LHCN-M2 (cell line): Measurements from ENCODE around the gene AMOTL1. TPM values are rescaled to one million over a fixed set of nuclear protein-coding genes. Genes with fewer than 3 reads are reported as not detected.
"Not testable (repeated sequence)": the region's sequence is repeated elsewhere in the genome, so short reads cannot be mapped to it uniquely, and the experiment has no call there.

ENCODE experiments used
- DNase-seq: peaks from one replicate; pipeline ENCODE4 v3.0.0-alpha.2; 2012; ENCODE audit warnings: low read depth
- total RNA-seq: library from RNA; depleted of rRNA; stranded (reverse); fragments of >200 nt; gene quantifications from 2 replicates; pipeline ENCODE4 v1.2.3, GENCODE V29; 2014

The AMOTL1 gene
- total RNA-seq, 1 experiment from 2014 or later, result 39.8 TPM

- DNase-seq, result no peak
Measured at GRCh38 chr11:94879006-94879405, 110.8 kb downstream of the AMOTL1 start.

DNA sequence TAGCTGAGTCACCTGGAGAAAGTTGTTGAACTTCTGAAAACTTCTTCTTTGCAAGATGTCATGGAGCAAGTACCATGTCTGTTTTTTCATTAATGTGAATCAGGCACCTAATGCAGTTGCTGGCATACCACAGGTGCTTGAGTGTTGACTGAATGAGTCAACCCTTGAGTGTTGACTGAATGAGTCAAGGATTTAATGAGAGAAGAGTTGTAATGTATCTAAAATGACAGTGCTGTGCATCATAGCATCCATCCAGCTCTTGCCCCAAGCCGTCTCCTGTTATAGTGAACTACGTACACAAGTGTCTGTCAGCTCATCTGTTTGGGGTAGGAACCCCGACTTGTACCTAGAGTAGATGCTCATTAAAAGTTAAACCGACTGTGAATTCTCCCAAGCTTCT is 112.1 kb downstream of the AMOTL1 start:
- peak; percentile 58 for DNase-seq

GRCh38 chr11:94882931-94883330 is 114.8 kb downstream of the AMOTL1 start:
- DNase-seq, result no peak

DNA sequence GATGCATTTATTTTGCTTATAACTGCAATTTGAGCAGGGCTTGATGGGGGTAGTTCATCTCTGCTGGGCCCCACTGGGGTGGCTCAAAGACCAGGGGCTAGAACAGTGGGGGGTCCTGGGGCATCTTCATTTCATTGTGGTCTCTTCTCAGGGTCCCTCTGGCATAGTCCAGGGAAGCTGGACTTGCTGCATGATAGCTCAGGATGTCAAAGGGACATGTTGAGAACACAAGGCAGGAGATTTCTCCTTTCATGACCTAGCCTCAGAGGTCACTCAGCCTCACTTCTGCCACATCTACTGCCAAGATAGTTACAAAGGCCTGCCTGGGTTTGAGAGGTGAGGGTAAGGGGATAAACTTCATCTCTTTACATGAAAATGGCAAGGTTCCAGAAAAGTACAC is 115.7 kb downstream of the AMOTL1 start:
- DNase-seq, result no peak

DNA sequence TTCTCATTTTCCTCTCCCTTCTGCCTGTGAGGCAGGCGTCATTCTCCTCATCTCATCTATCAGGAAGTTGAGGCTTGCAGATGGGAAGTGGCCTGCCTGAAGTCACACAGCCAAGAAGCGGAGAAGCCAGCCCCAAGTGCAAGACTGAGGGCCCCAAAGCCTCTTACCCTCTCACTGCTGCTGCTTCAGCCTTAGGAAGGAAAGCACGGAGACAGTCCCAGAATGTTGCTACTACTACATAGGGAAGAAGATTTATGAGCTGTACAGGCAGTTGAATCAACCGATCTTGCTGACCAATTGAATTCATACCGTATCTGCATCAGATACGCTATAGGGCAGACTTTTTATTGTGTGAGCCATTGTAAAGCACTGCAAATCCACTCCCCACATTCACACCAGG is 116.2 kb downstream of the AMOTL1 start:
- DNase-seq, result no peak

DNA sequence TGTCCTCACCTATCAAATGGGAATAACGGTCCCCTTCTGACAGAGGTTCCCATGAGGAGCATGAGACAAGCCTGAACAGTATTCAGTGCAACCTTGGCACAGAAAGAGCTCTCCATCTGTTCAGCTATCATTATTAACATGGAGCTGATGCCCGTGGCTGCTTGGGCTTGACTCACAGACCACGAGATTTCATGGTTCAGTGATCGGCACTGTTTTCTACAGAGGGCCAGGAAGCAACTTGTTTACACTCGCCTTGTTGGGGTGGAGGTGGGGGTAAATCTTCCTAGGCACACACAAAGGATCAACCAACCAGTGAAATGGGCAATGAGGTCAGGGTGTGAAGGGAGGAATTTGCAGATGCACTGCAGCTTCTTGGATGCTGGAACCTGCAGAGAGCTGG is 117.0 kb downstream of the AMOTL1 start:
- peak; percentile 10 for DNase-seq

- no peak for DNase-seq
Measured at GRCh38 chr11:94885581-94885980, 117.4 kb downstream of the AMOTL1 start.

DNA sequence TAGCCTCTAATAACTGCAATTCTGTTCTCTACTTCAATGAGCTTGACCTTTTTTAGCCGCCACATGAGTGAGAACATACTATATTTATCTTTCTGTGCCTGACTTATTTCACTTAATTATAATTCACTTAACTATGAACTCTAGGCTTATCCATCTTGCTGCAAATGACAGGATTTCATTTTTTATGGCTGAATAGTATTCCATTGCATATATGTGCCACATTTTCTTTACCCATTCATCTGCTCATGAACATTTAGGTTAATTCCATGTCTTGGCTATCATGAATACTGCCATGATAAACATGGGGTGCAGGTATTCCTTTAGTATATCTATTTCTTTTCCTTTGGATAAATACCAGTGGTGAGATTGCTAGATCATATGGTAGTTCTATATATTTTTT is 120.0 kb downstream of the AMOTL1 start:
- DNase-seq, result no peak

DNA sequence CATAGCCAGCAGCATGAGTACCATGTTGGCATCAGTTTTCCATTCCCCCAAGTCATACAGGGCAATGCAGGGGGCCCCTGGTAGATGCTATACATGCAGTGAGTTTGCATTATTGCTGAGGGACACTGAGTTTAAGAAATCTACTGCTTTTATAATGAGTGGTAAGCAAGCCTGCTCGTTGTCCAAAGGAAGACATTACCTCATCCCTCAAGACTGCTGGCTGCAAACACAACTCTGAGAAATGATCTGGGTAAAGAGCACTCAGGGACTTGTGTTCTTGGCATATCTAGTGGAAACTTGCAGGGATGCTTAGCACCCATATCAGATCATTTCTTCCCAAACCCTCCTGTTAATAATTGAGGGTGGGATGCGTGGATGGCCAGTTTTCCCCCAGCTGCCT is 127.3 kb downstream of the AMOTL1 start:
- peak; percentile 12 for DNase-seq

DNA sequence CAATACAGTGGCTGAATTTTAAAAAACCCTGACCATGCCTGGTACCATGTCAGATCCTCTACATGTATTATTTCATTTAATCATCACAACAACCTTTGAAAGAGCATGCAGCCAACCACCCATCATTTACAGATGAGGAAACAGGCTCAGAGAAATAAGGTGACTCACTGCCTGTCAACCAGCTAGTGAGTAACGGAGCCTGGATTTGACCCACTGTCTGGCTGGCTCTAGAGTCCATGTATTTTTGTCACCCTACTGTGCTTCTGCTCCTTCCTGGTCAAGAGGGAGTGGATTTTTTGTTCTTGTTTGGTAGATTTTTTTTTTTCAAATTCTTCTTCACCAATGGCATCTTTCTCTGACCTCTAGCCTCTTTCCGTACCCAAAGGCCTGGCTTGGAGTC is 127.8 kb downstream of the AMOTL1 start:
- peak; percentile 42 for DNase-seq

GRCh38 chr11:94897330-94897768 is 129.2 kb downstream of the AMOTL1 start:
- peak; percentile 40 for DNase-seq

DNA sequence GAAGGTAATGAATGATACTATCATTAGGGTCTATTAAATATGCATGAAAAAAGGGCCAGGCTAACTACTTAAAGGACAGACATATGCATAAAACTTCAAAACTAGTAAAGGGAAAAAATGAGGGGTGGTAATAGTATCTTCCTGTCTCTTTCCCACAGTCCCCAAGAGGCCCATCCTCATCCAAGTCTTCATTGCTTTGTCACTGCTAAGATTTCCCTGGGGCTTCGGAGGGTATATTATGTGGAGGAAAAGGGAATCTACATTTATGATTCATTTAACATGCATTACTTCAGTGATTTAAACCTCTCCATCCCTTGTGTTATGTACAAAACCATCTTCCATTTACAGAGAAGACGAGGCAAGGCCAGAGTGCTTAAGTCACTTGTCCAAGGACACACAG is 139.1 kb downstream of the AMOTL1 start:
- no peak for DNase-seq

DNA sequence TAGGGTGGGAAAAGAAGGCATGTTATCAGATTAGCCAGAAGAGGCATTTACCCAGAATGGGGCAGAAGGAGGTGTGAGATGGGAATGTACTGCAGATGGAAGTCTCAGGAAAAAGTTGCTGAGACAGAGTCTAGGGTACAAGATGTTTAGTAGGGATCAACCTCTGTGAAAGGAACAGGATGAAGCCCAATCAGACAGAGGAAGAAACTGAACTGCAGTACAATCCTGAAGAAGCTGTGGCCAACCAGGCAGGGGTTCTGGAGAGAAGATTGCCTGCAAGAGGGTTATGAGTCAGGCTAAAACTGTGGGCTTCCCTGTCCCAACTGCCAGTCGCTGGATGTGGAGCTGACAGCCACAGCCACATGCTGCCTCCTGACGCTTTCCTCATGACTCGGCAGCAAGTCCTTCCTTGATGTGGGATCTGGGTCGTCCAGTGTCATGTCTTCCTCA is 141.2 kb downstream of the AMOTL1 start:
- peak; percentile 70 for DNase-seq

- no peak for DNase-seq
Measured at GRCh38 chr11:94910270-94910669, 142.1 kb downstream of the AMOTL1 start.

GRCh38 chr11:94910779-94911178 is 142.6 kb downstream of the AMOTL1 start:
- DNase-seq, result no peak

DNA sequence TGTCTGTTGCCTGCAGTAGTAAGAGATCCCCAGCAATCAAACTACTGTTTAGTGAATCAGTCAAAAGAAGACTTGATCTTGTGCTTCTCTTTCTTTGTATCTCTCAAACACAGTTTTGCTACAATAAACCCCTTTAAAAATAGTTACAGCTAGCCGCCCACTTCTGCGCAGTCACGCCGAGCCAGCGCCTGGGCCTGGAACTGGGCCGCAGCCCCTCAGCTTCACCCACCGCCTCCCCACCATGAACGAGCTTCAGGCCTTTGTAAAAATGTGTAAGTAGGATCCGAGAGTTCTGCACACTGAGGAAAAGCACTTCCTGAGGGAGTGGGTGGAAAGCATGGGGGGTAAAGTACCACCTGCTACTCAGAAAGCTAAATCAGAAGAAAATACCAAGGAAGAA is 144.7 kb downstream of the AMOTL1 start:
- DNase-seq, result no peak

DNA sequence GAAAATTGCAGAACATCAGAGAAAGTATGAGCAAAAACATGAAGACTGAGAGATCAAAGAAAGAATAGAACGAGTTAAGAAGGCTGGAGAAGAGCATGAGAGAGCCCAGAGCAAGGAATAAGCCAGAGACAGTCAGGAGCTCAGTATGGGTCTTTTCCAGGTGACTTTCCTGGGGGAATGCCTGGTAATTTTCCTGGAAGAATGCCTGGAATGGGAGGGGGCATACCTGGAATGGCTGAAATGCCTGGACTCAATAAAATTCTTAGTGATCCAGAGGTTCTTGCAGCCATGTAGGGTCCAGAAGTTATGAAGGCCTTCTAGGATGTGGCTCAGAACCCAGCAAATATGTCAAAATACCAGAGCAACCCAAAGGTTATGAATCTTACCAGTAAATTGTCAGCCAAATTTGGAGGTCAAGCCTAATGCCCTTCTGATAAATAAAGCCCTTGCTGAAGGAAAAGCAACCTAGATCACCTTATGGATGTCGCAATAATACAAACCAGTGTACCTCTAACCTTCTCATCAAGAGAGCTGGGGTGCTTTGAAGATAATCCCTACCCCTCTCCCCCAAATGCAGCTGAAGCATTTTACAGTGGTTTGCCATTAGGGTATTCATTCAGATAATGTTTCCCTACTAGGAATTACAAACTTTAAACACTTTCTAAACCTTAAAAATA is 145.7 kb downstream of the AMOTL1 start:
- not testable (repeated sequence) for DNase-seq

DNA sequence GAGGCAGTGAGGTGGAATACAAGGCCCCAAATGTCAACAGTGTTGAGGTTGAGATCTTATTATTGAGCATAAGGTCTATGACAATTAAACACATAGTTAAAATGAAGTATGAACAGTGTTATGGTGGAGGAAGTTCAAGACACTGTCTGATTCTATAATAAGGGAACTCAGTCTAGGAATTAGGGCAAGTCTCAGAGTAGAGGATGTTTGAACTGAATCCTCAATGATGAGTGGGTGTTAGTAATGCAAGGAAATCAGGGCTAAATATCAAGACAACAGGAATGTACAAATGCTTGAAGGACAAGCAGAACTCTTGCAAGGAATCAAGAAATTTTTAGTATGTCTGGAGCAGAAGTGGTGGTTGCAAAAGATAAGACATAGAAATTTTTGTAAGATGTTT is 152.2 kb downstream of the AMOTL1 start:
- DNase-seq, result no peak

DNA sequence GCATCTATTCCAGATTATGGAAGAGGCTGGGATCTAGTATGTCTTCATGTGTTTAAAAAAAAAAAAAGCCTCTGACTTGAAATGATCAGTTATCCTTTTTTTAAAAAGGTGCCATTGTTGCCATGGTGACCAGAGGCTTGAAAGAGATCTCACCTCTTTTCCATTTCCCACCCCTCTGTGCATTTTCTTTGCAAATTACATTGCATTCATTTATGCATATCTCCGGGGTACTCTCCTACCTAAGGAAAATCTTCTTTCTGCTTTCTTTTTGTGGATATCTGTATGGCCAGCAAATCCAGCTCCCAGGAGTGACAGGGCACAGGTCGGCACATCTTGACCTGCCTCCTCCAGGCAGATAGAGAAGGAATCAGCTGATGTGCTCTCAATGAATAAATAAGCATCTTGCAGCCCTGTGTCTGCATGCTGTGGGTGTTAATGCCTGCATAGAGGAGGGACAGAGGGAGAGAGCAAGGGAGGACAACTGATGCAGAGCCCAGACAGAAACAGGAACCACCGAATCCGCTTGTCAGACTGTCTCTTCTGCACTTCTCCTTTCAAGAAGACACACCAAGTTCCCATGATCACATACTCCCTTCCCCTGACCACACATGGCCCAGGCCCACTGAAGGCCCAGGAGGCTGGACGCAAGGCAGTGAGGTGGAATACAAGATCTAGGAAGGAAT is 154.3 kb downstream of the AMOTL1 start:
- DNase-seq, result no peak

- DNase-seq, result no peak
Measured at GRCh38 chr11:94923004-94923334, 154.8 kb downstream of the AMOTL1 start.

- DNase-seq, result no peak
Measured at GRCh38 chr11:94924171-94924572, 156.0 kb downstream of the AMOTL1 start.

GRCh38 chr11:94924612-94925011 is 156.5 kb downstream of the AMOTL1 start:
- DNase-seq, result no peak
